Calu3 (cell line): ENCODE data around the gene AURKAIP1. TPM values are rescaled to one million over a fixed set of nuclear protein-coding genes. Genes with fewer than 3 reads are reported as not detected.
"Not testable (repeated sequence)": the region's sequence is repeated elsewhere in the genome, so short reads cannot be mapped to it uniquely, and the experiment has no call there.

ENCODE experiments used
- BruUV-seq: library from RNA; stranded (reverse); fragments of 400-500 nt; replicated peaks from 2 replicates; lab custom pipeline; 2021; lab: Mats Ljungman, UMichigan
- CTCF ChIA-PET: fragments of 300-600 bp; sonication (Branson Sonifier 250); formaldehyde crosslinking; loops from one replicate; lab custom pipeline; 2022; ENCODE audit warnings: antibody characterized with exemption; lab: Charles Lee
- DNase-seq: peaks from one replicate; pipeline ENCODE4 v3.0.0; 2022
- H3K27ac Mint-ChIP-seq: one replicate; pipeline ENCODE4 v1.8.0; 2022; ENCODE audit warnings: mixed read lengths; ENCODE audit not compliant: unreplicated experiment
- H3K27me3 Mint-ChIP-seq: one replicate; pipeline ENCODE4 v1.8.0; 2022; ENCODE audit warnings: mixed read lengths; ENCODE audit not compliant: unreplicated experiment
- H3K36me3 Mint-ChIP-seq: one replicate; pipeline ENCODE4 v1.8.0; 2022; ENCODE audit warnings: mild to moderate bottlenecking, moderate library complexity, mixed read lengths; ENCODE audit not compliant: insufficient read depth, unreplicated experiment
- H3K4me1 Mint-ChIP-seq: one replicate; pipeline ENCODE4 v1.8.0; 2022; ENCODE audit warnings: mild to moderate bottlenecking, low read depth, mixed read lengths; ENCODE audit not compliant: unreplicated experiment
- H3K4me3 Mint-ChIP-seq: one replicate; pipeline ENCODE4 v1.8.0; 2022; ENCODE audit warnings: mild to moderate bottlenecking, low read depth, moderate library complexity, mixed read lengths; ENCODE audit not compliant: unreplicated experiment
- H3K9me3 Mint-ChIP-seq: one replicate; pipeline ENCODE4 v1.8.0; 2022; ENCODE audit warnings: low read depth, mixed read lengths; ENCODE audit not compliant: unreplicated experiment
- intact Hi-C: fragments of 100-400 bp; cut with micrococcal nuclease; formaldehyde crosslinking; loops from one replicate; pipeline ENCODE4 v1.10.0; 2022; ENCODE audit not compliant: unreplicated experiment
- total RNA-seq: library from RNA; stranded (reverse); gene quantifications from 2 replicates; pipeline ENCODE4 v1.2.3, GENCODE V29; 2022
- TF ChIP-seq, protein P1 (sequence below): fragments of 200-600 bp; IDR thresholded peaks from one replicate; pipeline ENCODE4 v1.8.0; 2022; ENCODE audit warnings: antibody characterized with exemption; ENCODE audit not compliant: unreplicated experiment

Gene AURKAIP1
- total RNA-seq, 1 experiment from 2014 or later: 98.9 TPM

DNA sequence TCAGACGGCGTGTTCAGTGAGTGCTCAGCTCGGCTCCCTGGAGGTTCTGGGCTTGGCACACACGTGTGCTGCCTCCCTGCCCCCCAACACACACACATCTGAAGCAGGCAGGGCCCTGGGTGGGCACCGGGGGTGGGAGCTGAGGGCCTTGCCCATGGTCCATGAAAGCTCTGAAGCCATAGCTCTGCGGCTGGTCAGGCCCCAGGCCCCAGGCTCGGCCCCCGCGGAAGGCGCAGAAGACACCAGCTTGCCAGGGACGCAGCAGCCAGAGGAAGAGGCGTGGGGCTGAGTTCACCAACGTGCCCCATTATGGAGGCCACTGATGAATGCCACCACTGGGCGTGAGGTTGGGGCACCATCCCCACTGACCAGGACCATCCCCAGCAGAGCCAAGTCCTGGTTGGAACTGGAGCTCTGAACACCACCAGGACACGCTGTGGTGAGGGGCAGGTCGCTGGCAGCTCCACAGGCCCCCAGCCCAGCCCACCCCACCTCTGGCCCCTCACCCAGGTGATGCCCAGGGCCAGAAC lies 4.2 kb downstream of the AURKAIP1 start:
- no peak overlapping the region for H3K4me3 Mint-ChIP-seq
- H3K4me1 Mint-ChIP-seq: no peaks in the 10 kb centered on the region
- H3K36me3 Mint-ChIP-seq: peaks cover 24% of the 10 kb centered on the region
- no peak overlapping the region for H3K27ac Mint-ChIP-seq
- no TSS peak for BruUV-seq
- CTCF ChIA-PET: no interaction called here
- no peak for DNase-seq
- intact Hi-C loops: no loop called here
- TF ChIP-seq, protein P1, sequence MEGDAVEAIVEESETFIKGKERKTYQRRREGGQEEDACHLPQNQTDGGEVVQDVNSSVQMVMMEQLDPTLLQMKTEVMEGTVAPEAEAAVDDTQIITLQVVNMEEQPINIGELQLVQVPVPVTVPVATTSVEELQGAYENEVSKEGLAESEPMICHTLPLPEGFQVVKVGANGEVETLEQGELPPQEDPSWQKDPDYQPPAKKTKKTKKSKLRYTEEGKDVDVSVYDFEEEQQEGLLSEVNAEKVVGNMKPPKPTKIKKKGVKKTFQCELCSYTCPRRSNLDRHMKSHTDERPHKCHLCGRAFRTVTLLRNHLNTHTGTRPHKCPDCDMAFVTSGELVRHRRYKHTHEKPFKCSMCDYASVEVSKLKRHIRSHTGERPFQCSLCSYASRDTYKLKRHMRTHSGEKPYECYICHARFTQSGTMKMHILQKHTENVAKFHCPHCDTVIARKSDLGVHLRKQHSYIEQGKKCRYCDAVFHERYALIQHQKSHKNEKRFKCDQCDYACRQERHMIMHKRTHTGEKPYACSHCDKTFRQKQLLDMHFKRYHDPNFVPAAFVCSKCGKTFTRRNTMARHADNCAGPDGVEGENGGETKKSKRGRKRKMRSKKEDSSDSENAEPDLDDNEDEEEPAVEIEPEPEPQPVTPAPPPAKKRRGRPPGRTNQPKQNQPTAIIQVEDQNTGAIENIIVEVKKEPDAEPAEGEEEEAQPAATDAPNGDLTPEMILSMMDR: no peak
- H3K9me3 Mint-ChIP-seq: no peaks in the 10 kb centered on the region
- H3K27me3 Mint-ChIP-seq: no peaks in the 10 kb centered on the region

DNA sequence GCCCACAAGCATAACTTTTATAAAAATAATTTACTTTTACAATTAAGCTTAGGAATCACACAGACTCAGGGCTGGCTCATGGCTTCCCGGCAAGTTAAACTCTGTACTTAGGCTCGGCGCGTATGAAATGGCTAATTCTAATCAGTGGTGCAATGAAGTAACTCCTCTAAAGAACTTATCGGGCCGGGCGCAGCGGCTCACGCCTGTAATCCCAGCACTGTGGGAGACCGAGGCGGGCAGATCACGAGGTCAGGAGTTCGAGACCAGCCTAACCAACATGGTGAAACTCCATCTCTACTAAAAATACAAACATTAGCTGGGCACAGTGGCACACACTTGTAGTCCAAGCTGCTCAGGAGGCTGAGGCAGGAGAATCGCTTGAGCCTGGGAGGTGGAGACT lies 4.9 kb downstream of the AURKAIP1 start:
- H3K36me3 Mint-ChIP-seq: peaks cover 19% of the 10 kb centered on the region
- H3K27me3 Mint-ChIP-seq, intact Hi-C loops, BruUV-seq, H3K27ac Mint-ChIP-seq, H3K4me3 Mint-ChIP-seq, DNase-seq, H3K9me3 Mint-ChIP-seq, CTCF ChIA-PET, H3K4me1 Mint-ChIP-seq: not testable (repeated sequence)

DNA sequence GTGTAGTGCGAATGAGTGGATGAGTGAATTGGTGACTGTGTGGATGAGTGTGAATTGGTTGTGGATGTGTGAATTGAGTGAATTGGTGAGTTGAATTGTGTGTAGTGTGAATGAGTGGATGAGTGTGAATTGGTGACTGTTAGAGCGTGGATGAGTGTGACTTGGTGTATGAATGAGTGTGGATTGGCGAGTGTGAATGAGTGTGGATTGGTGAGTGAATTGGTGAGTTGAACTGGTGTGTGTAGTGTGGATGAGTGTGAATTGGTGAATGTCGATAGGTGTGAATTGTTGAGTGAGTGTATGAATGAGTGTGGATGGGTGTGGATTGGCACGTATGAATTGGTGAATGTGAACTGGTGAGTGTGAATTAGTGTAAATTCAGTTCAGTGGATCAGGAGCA lies 7.7 kb downstream of the AURKAIP1 start:
- Mint-ChIP-seq H3K9me3 (no peaks in the 10 kb centered on the region), H3K4me1 (no peaks in the 10 kb centered on the region), H3K36me3 (no peaks in the 10 kb centered on the region), H3K4me3 (no peak overlapping the region), H3K27me3 (no peaks in the 10 kb centered on the region), H3K27ac (no peak overlapping the region)
- BruUV-seq: no TSS peak
- no peak for DNase-seq
- CTCF ChIA-PET: no interaction called here
- TF ChIP-seq, protein P1: no peak
- intact Hi-C loops: no loop called here

DNA sequence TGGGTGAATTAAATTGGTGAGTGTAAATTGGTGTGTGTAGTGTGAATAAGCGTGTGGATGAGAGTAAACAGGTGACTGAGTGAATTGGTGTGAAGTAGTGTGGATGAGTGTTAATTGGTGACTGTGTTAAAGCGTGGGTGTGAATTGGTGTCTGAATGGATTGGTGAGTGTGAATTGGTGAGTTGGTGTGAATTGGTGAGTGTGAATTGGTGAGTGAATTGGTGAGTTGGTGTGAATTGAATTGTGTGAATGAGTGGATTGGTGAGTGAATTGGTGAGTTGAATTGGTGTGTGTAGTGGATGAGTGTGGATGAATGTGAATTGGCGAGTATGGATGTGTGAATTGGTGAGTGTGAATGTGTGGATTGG lies 8.3 kb downstream of the AURKAIP1 start:
- no TSS peak for BruUV-seq

More for the DNA sequence above, 8.3 kb downstream of the AURKAIP1 start:
- TF ChIP-seq, protein P1: no peak
- Mint-ChIP-seq H3K36me3 (no peaks in the 10 kb centered on the region), H3K4me3 (no peak overlapping the region), H3K27ac (no peak overlapping the region), H3K4me1 (no peaks in the 10 kb centered on the region), H3K9me3 (no peaks in the 10 kb centered on the region), H3K27me3 (no peaks in the 10 kb centered on the region)
- CTCF ChIA-PET: no interaction called here
- no peak for DNase-seq
- intact Hi-C loops: no loop called here
